ENCODE data around the gene ANKRD63.

ANKRD63 gene

GRCh38 chr15:40289140-40289775, 6.4 kb upstream of the ANKRD63 start:
- TF ChIP-seq OSR1 (CRISPR knock-in tag; IDR thresholded peaks at IDR 0.05) (no peak), ZFP3 (CRISPR knock-in tag; IDR thresholded peaks at IDR 0.05) (no peak)
- no peak for ATAC-seq

GRCh38 chr15:40287968-40288367, 5.1 kb upstream of the ANKRD63 start:
- ATAC-seq, result no peak
- TF ChIP-seq ZFP30 (CRISPR knock-in tag; IDR thresholded peaks at IDR 0.05), result no peak
- no peak for TF ChIP-seq ZFP3 (CRISPR knock-in tag; IDR thresholded peaks at IDR 0.05)
- TF ChIP-seq TSHZ2 (CRISPR knock-in tag; IDR thresholded peaks at IDR 0.05), result no peak

- no peak for ATAC-seq
- TF ChIP-seq ZNF70 (CRISPR knock-in tag; IDR thresholded peaks at IDR 0.05), result no peak
- no peak for TF ChIP-seq ZC3H10 (CRISPR knock-in tag; IDR thresholded peaks at IDR 0.05)
- no peak for TF ChIP-seq ZNF8 (CRISPR knock-in tag; IDR thresholded peaks at IDR 0.05)
- no peak for TF ChIP-seq TSHZ2 (CRISPR knock-in tag; IDR thresholded peaks at IDR 0.05)
- TF ChIP-seq ARNTL (CRISPR knock-in tag; IDR thresholded peaks at IDR 0.05; ENCODE audit: borderline replicate concordance, low read depth), result no peak
Measured at GRCh38 chr15:40287505-40287904, 4.6 kb upstream of the ANKRD63 start.

DNA sequence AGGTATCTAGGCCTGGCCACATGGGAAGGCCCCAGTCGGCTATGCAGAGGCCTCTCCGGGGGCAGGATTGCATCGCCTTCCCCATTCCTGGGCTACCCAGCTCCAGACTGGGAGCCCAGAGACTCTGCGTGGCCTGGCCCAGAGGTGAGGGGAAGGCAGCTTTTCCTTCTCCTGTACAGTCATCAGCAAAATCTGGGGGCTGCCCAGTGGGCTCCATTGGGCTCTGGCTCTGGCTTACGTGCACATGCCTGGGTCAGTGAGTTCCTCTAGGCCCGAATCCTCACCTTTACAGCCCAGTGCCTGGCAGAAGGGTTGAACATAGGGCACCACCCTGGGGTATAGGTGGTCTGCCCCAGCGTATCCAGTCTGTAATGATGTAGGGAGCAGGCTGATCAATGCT, 3.9 kb upstream of the ANKRD63 start:
- no peak for ATAC-seq
- TF ChIP-seq GLIS3 (CRISPR knock-in tag; IDR thresholded peaks at IDR 0.05) (no peak), SNAI2 (CRISPR knock-in tag; IDR thresholded peaks at IDR 0.05) (no peak), PPARA (CRISPR knock-in tag; IDR thresholded peaks at IDR 0.05; ENCODE audit: borderline replicate concordance) (no peak), OSR1 (CRISPR knock-in tag; IDR thresholded peaks at IDR 0.05) (no peak), ZC3H10 (CRISPR knock-in tag; IDR thresholded peaks at IDR 0.05) (no peak)

GRCh38 chr15:40286061-40286532, 3.2 kb upstream of the ANKRD63 start:
- ATAC-seq, result no peak
- TF ChIP-seq BACH2 (CRISPR knock-in tag; IDR thresholded peaks at IDR 0.05; ENCODE audit: borderline replicate concordance) (no peak), ARNTL (CRISPR knock-in tag; IDR thresholded peaks at IDR 0.05; ENCODE audit: borderline replicate concordance, low read depth) (no peak), ZC3H10 (CRISPR knock-in tag; IDR thresholded peaks at IDR 0.05) (no peak), RARB (CRISPR knock-in tag; IDR thresholded peaks at IDR 0.05) (no peak)
- TF ChIP-seq, protein P1, sequence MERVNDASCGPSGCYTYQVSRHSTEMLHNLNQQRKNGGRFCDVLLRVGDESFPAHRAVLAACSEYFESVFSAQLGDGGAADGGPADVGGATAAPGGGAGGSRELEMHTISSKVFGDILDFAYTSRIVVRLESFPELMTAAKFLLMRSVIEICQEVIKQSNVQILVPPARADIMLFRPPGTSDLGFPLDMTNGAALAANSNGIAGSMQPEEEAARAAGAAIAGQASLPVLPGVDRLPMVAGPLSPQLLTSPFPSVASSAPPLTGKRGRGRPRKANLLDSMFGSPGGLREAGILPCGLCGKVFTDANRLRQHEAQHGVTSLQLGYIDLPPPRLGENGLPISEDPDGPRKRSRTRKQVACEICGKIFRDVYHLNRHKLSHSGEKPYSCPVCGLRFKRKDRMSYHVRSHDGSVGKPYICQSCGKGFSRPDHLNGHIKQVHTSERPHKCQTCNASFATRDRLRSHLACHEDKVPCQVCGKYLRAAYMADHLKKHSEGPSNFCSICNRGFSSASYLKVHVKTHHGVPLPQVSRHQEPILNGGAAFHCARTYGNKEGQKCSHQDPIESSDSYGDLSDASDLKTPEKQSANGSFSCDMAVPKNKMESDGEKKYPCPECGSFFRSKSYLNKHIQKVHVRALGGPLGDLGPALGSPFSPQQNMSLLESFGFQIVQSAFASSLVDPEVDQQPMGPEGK (CRISPR knock-in tag; IDR thresholded peaks at IDR 0.05; ENCODE audit: borderline replicate concordance), result no peak

- ATAC-seq, result peak; percentile 22
- no peak for TF ChIP-seq OSR1 (CRISPR knock-in tag; IDR thresholded peaks at IDR 0.05)
- TF ChIP-seq TCF4 (CRISPR knock-in tag; IDR thresholded peaks at IDR 0.05; ENCODE audit: borderline replicate concordance), result no peak
- no peak for TF ChIP-seq CSRNP3 (CRISPR knock-in tag; IDR thresholded peaks at IDR 0.05)
- TF ChIP-seq BACH2 (CRISPR knock-in tag; IDR thresholded peaks at IDR 0.05; ENCODE audit: borderline replicate concordance), result no peak
- TF ChIP-seq ZNF8 (CRISPR knock-in tag; IDR thresholded peaks at IDR 0.05), result no peak
Measured at GRCh38 chr15:40285554-40286011, 2.7 kb upstream of the ANKRD63 start.

Measured in SK-N-SH treated with all-trans-retinoic acid at 6 μM for 48 hours (cell line).